Neutrophil (primary cell): ENCODE measurements around the gene CYB5R4.

Source experiments
- H3K27ac ChIP-seq: fragments of 200-600 bp; sonication (generic); 2 replicates; pipeline ENCODE4 v1.5.1; 2016; ENCODE audit warnings: mild to moderate bottlenecking, moderate library complexity
- H3K27me3 ChIP-seq: fragments of 200-600 bp; sonication (generic); 2 replicates; pipeline ENCODE4 v1.6.0; 2016; ENCODE audit warnings: mild to moderate bottlenecking
- H3K36me3 ChIP-seq: fragments of 200-600 bp; sonication (generic); 2 replicates; pipeline ENCODE4 v1.5.1; 2017
- H3K4me1 ChIP-seq, 2 experiments: fragments of 200-600 bp in 1 of 2; sonication (generic) in 1 of 2; 1 replicate in 1 of 2; 2 replicates in 1 of 2; pipeline versions ENCODE4 v1.5.1 to v1.6.1; 2013 to 2016; ENCODE audit warnings: low read depth in 1 of 2, low read length in 1 of 2, mild to moderate bottlenecking in 1 of 2, moderate library complexity in 1 of 2; ENCODE audit not compliant: control insufficient read depth in 1 of 2, insufficient read depth in 1 of 2
- H3K4me3 ChIP-seq, 2 experiments: fragments of 200-600 bp in 1 of 2; sonication (generic) in 1 of 2; 1 replicate in 1 of 2; 2 replicates in 1 of 2; pipeline ENCODE4 v1.5.1; 2013 to 2016; ENCODE audit warnings: low read depth in 1 of 2, low read length in 1 of 2, mild to moderate bottlenecking in 1 of 2, moderate library complexity in 1 of 2
- H3K9me3 ChIP-seq: fragments of 200-600 bp; sonication (generic); 2 replicates; pipeline ENCODE4 v1.5.1; 2016
- TF ChIP-seq, protein P1 (sequence below): fragments of 200-600 bp; sonication (generic); IDR thresholded peaks from 2 replicates; pipeline ENCODE4 v1.5.1; 2016; ENCODE audit warnings: antibody characterized with exemption

The CYB5R4 gene, protein sequence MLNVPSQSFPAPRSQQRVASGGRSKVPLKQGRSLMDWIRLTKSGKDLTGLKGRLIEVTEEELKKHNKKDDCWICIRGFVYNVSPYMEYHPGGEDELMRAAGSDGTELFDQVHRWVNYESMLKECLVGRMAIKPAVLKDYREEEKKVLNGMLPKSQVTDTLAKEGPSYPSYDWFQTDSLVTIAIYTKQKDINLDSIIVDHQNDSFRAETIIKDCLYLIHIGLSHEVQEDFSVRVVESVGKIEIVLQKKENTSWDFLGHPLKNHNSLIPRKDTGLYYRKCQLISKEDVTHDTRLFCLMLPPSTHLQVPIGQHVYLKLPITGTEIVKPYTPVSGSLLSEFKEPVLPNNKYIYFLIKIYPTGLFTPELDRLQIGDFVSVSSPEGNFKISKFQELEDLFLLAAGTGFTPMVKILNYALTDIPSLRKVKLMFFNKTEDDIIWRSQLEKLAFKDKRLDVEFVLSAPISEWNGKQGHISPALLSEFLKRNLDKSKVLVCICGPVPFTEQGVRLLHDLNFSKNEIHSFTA

DNA sequence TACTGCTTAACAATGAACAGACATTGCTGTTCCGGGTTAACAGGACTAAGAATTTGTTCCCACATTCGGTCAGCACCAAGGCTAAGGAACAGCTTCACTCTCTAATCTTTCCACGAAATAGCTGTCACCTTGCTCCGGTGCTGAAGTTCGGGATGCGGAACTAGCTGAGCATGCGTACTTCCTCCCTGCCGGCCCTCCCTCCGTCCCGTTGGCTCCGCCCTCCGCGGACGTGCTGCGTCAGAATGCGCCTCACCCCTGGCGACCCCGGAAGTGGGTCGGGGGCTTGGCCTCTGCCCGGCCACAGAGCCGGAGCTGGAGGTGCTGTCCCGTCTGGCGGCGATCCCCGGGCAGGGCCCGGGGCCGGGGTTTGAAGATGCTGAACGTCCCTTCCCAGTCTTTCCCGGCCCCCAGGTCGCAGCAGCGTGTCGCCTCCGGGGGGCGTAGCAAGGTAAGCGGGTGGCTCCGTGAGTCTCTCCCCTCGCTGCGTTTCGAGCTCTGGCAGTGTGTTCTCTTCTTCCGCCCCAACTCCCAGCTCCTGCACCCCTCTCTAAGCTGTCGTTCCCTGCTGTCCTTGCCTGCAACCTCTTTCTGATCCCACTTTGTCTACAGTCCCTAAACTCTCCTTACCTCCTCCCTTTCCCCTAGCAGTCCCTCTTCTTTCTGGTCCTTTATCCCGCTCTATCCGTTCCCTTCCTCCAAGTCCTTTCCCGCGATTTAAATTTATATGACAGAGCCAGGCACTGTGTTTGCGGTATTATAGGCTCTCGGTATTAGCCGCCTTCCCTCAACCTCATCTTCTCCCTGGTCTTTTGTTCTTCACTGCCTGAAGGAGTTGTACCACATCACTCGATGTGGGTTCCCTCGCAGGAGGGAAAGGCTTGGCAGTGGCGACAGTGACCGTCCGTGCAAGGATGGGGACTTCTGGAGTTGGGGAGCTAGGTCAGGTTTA lies at the start of gene CYB5R4:
Gene CYB5R4 (plus strand): TSS at position 280 of the 949 bp plus-strand sequence. CDS start 94 bp downstream, at position 374.
- peaks cover 11% of the 10 kb centered on the region for H3K36me3 ChIP-seq
- peak within 1 kb of the TSS; percentile 91 to 93 for H3K4me3 ChIP-seq
- H3K27ac ChIP-seq: peak within 1 kb of the TSS; percentile 94
- TF ChIP-seq, protein P1, sequence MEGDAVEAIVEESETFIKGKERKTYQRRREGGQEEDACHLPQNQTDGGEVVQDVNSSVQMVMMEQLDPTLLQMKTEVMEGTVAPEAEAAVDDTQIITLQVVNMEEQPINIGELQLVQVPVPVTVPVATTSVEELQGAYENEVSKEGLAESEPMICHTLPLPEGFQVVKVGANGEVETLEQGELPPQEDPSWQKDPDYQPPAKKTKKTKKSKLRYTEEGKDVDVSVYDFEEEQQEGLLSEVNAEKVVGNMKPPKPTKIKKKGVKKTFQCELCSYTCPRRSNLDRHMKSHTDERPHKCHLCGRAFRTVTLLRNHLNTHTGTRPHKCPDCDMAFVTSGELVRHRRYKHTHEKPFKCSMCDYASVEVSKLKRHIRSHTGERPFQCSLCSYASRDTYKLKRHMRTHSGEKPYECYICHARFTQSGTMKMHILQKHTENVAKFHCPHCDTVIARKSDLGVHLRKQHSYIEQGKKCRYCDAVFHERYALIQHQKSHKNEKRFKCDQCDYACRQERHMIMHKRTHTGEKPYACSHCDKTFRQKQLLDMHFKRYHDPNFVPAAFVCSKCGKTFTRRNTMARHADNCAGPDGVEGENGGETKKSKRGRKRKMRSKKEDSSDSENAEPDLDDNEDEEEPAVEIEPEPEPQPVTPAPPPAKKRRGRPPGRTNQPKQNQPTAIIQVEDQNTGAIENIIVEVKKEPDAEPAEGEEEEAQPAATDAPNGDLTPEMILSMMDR: peak; percentile 38
- peaks cover 43% of the 10 kb centered on the region for H3K27me3 ChIP-seq
- no peaks in the 10 kb centered on the region for H3K9me3 ChIP-seq
- peaks cover 28 to 29% of the 10 kb centered on the region in 2 experiments for H3K4me1 ChIP-seq

DNA sequence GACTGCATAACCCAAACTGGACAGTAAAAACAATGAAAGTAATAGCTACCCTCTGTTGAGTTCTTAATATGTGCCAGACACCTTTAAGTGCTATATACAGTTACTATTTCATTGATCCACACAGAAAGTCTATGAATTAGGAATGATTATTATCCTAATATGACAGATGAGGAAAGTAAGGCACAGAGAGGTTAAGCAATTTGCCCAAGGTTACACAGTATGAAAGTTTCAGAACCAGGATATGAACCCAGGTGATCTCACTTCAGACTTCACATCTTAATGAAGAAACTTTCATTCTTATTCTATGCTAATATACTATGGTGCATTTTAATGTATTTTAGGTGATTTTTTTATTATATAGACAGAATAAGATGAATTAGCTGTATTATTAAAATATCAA lies 46.9 kb upstream of the CYB5R4 start:
- TF ChIP-seq, protein P1: no peak
- Histone ChIP-seq H3K9me3 (no peaks in the 10 kb centered on the region), H3K36me3 (no peaks in the 10 kb centered on the region), H3K27ac (no peak overlapping the region), H3K27me3 (no peaks in the 10 kb centered on the region), H3K4me3 (no peak overlapping the region), H3K4me1 (no peaks in the 10 kb centered on the region)

DNA sequence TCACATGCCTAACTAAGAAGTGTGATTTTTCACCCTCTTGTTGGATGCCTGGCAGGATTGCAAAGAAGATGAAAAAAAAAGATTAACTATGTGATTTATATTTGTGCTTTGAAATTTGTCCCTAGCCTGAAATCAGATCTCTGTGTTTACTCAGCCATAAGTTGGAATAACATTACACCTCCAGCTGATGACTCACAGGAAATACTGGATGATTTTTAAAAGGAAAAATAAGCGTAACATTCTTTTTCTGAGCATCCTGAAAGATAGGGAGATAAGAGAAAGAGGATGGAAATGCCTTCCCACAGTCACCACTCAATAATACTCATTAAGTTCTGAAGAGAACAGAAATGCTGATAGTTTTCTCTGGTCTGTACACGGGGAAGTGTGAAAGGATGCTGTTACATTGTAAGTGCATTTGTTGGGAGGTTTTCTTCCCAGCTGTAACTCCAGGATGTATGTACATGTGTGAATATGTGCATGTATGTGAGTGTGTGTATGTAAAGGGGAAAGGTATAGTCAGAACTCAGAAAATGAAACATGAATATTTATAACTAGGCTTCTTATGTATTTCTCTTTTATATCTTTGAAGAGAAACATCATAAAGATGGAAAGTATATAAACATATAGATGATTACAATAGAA lies 43.7 kb upstream of the CYB5R4 start:
- Histone ChIP-seq H3K36me3 (no peaks in the 10 kb centered on the region), H3K4me1 (no peaks in the 10 kb centered on the region), H3K4me3 (no peak overlapping the region), H3K27ac (no peak overlapping the region), H3K9me3 (no peaks in the 10 kb centered on the region), H3K27me3 (no peaks in the 10 kb centered on the region)
- TF ChIP-seq, protein P1: no peak

DNA sequence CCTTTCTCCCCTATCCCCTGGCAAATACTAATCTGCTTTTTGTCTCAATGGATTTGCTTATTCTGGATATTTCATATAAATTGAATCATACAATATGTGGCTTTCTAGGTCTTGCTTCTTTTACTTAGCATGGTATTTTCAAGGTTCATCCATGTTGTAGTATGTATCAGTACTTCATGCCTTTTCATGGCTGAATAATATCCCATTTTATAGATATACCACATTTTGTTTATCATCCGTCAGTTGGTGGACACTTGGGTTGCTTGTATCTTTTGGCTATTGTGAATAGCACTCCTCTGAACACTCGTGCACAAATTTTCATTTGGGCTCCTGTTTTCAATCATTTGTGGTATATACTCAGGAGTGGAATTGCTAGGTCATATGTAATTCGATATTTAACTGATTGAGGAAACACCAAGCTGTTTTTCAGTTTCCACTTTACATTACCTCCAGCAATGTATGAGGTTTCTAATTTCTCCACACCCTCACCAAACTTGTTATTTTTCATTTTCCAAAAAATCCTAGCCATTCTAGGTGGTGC lies 36.8 kb upstream of the CYB5R4 start:
- Histone ChIP-seq H3K9me3 (no peaks in the 10 kb centered on the region), H3K4me3 (no peak overlapping the region), H3K4me1 (no peaks in the 10 kb centered on the region), H3K27me3 (peaks cover 5% of the 10 kb centered on the region), H3K27ac (no peak overlapping the region), H3K36me3 (no peaks in the 10 kb centered on the region)
- TF ChIP-seq, protein P1: no peak

DNA sequence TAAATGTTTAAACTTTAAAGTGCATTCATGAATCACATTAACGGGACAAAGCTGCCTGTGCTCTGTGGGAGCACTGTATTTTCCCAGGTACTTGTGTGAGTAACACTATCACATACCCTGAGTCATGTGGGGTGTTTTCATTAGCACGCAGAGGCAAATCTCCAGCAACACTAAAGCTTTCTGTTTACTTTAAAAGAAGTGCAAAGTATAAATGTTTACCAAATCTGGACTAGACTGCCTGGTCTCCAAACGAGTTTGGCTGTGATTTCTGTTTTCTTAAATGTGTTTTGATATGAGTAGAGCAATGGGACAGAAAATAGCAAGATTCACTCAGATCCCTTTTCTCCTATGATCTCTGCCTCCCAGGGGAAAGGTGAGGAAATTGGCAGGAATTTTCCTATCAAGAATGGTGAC lies 35.1 kb upstream of the CYB5R4 start:
- no peak overlapping the region for H3K27ac ChIP-seq
- no peaks in the 10 kb centered on the region for H3K9me3 ChIP-seq
- peaks cover 5% of the 10 kb centered on the region for H3K27me3 ChIP-seq
- TF ChIP-seq, protein P1: no peak
- no peaks in the 10 kb centered on the region for H3K4me1 ChIP-seq
- H3K4me3 ChIP-seq: no peak overlapping the region
- no peaks in the 10 kb centered on the region for H3K36me3 ChIP-seq
